ENCODE data around the gene SP100.
"Not testable (repeated sequence)": the region's sequence is repeated elsewhere in the genome, so short reads cannot be mapped to it uniquely, and the experiment has no call there.

Gene SP100

DNA sequence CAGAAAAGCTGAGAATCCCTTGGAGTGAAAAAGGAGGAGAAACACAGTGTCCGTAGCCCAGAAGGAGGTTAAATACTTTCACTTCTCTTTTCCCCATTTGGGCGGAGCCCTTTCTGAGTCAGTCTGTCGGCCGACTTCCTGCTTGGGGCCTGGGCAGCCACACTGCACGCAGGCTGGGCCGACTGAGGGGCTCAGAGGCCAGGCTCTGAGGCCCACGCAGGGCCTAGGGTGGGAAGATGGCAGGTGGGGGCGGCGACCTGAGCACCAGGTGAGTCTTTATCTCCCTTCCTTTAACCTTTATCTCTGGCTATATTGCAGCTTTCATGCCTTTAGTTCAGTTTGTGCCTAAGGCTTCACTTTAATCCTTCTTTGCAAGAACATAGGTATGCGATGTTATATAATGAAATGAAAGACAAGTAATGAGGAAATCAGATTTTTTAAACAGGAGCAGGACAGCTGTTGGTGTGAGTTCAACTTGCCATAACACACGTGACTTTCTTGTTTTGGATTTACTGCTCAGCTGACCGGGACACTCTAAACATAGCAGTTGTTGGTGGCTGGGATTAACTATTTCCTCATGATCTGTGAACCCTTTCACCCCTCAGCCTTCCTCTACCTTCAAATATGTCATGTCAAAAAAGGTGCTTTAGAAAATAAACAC, at the start of gene SP100:
SP100 (plus strand) TSS at position 141 of the 661 bp plus-strand sequence; CDS start at position 237, 96 bp downstream.
- peak; percentile 85 for DNase-seq

DNA sequence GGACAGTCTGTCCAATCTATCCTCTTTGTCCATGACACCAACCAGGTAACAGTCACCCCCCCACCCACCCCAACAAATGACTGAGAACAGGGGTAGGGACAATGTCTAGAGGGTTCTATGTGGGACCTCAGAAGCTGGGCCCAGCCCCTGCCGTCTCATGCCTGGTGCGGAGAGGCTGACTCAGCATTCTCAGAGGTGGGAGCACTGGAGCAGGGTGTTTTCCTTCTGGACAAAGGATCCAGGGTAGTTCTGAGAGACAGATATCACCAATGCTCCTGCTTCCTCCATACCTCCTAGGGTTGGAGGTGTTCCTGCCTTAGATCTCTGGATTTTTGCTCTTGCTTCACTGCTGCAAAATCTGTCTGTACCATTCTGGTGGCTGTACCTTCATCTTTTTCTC, 33.9 kb upstream of the SP100 start:
- no peak for DNase-seq

DNA sequence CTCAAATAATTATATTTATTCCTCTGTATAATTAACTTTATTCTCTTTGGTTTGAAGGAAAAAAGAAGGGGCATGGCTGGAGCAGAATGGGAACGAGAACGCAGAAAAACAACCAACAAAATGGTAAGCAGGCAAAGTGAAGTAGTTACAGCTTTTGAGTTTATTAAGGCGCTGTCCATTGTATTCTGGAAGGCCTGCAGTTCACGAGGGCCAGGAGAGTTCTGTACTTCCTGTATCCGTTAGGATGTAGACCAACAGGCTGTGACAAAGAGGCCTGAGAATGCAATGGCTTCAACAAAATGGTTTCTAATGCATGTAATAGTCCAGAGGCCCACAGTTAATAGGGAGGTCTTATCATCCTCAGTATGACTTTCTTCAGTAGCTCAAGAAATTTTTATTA, 32.5 kb upstream of the SP100 start:
- DNase-seq = no peak

DNA sequence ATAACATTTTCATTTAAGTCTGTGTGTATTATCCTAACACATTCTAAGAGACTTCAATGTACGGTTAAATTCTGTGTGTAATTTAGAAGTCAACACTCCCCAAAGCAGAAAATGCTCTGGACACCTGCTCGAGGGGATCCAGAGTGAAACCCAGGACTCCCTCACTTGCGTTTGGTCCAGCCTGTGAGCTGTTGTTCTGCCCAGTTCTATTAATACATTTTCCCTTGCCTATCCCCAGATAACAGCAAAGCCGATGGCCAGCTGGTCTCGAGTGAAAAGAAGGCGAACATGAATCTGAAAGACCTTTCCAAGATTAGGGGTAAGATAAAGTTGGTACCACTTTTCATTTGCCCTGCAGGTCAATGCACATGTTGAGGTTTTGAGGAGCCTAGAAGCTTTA, 31.0 kb upstream of the SP100 start:
- DNase-seq = no peak

DNA sequence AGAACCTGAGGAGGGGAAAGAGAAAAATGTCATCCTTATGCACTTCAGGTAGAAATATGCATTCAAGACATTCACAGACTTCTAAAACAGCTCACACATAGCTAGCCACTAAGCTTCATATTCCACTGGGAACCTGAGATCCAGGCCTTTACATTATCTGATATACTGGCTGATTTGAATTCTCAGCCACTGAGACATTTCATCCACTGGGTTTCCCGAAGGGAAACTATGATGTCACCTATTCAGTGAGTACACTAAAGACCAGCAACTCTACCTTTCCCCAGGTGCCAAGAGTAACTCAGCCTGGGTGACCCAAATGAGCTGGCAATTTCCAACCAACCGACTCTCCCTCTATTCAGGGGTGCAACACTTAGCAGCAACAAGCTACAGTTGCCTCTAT, 21.7 kb upstream of the SP100 start:
- DNase-seq = no peak

DNA sequence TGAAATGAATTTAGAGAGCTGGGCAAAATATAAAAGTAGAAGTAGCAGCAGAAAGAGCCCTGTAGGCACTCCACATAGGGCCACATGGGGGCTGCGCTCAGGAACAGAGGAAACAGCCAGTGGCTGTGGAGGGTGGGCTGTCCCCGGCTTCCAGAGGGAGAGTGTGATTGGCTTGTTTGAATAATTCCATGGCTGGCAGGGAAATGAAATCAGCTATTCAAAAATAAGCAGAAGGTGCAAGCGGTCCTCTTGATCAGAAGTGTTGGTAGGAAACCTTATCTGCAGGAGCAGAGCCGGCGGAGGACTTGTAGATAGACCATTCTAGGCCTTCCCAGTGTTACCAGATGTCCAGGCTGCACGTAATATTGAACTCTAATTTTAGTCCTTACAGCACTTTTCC, 17.3 kb upstream of the SP100 start:
- not testable (repeated sequence) for DNase-seq

DNA sequence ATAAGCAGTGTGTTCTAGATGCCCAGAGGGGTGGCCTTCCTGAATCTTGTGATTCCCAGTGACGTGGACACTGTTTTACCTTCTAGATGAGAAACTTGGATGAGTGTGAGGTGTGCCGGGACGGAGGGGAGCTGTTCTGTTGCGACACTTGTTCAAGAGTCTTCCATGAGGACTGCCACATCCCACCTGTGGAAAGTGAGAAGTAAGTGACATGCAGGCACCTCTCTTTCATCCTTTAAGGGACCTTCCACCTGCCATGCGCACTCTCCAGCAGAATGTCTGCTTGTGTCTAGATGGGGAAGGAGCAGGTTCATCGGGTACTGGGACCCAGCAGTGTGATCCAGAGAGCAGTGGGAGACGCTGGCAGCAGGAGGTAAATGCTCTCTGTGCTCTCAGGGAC, 16.0 kb upstream of the SP100 start:
- no peak for DNase-seq

DNA sequence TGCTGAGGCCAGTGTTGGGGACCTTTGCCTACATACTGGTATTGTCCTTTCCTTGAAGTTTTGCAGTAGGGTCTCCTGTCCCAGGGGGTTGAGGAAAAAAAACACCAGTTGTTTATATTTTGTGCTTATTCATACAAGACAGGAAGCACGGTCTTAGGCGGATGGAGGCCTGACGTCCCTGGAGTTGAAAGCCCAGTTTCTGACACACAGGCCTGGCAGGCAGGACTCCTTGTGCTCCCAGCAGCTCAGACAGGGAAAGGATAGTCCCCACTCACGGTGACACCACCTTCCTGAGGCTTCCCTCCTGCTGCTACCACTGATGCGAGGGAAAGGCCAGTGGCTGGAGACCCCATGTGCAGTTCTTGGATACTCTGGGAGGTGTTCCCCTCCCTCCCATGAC, 15.5 kb upstream of the SP100 start:
- no peak for DNase-seq

DNA sequence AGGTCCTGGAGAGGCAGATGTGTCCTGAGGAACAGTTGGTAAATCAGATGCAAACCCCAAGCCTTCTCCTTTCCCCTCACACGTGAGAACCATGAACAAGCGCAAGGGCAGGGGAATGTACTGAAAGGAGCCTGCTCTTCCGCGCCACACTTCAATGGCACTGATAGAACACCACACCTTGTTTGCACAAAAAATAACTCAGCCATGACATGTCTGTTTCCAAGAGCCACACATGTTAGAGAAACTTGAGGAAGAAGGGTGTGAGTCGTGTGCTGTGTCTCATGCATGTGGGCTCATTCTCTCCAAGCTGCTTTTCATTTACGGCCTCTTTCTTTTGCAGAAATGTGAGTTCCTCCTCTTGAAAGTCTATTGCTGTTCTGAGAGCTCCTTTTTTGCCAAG, 15.0 kb upstream of the SP100 start:
- not testable (repeated sequence) for DNase-seq

DNA sequence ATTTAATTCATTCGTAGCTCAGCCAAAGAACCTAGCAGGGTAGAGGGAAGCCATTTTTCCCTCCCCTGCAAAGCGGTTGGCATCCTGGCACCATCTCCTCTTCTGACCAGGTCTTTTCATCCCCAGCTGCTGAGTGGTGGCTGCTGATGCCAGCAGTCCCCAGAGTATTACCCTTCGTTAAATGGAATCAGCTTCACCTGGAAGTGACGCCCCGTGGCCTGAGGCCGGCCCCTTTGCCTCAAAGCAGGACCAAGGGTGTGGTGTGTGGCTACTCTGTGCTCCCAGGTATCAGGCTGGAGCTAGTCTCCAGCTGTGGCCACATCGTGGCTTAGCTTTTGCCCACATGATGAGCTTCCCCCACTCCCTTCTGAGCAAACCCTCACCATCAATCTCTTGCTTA, 12.3 kb upstream of the SP100 start:
- no peak for DNase-seq

DNA sequence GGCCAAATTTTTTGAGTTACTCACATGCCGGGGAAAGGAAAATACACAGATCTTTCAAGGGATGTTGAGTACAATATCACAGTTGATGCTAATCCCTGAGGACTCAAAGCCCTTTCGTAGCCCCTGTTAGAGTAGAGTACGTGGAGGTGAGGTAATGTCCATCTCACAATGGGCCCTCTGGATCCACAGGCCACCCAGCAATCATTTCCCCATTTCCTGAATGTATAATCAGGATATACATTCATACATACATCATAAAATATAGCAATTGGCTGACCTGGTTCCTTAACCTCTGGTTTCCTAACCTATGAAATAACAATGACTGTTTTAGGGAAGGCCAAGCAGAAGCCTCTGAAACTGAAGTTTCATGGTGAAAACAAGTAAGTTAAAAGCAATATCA, 10.2 kb upstream of the SP100 start:
- DNase-seq = no peak

DNA sequence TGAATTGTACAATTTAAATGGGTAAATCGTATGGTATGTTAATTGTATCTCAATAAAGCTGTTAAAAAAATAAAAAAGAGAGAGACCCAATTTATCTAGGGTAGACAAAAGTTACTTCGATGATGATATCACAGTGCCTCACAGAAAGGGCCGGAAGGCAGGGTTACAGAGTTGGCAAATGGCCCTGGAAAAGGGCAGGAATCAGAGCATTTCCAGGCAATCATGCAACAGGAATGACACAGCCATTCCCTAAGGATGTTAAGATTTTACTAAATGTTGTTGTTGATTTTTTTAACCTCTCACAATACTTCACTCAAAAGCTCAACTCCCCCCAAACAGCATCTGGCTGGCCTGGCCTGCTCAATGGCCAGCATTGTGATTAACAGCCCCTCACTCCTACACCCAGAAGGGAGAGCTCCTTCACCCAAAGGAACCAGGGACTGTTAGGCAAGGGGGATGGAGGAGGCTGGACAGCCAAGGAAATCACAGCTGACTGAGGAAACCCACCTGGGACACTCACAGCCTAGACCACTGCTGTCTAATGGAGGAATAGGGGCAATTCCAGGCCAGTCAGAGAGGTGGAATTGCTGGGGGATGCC, 7.7 kb upstream of the SP100 start:
- no peak for DNase-seq

DNA sequence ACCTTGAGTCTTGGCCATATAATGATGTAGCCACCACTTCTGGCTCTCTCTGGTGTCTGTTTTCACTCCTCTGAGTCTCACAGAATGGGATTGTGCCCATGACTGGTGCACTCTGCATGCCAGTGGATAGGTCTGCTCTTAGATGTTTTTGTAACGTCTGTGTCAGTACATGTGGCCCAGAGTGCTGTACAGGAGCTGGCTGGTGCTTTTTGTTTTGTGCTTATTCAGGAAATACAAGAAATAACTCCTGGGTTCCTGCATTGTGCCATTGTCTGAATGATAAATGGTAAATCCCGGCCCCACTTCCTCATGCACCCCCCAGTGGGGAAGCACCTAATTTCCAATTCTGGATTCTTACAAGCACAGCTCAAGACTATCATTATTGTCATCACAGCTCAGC, 6.7 kb upstream of the SP100 start:
- DNase-seq = not testable (repeated sequence)

DNA sequence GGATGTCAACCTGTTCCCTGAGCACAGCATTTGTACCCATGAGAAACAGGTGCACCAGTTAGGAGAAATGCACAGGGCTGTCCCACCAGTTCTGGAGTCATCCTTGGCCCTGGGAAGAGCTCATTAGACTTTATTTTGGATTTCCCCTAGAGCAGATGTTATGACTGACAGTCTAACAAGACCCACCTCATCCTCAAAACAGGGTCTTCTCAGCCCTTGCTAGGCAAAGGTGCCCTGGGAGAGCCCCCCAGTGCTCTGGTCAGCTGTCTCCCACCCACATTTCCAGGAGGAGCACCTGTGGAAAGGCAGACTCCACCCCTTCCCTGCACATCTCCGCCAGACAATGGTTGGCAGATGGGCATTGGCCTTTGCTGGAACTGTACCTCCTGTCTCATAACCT, 5.7 kb upstream of the SP100 start:
- no peak for DNase-seq

DNA sequence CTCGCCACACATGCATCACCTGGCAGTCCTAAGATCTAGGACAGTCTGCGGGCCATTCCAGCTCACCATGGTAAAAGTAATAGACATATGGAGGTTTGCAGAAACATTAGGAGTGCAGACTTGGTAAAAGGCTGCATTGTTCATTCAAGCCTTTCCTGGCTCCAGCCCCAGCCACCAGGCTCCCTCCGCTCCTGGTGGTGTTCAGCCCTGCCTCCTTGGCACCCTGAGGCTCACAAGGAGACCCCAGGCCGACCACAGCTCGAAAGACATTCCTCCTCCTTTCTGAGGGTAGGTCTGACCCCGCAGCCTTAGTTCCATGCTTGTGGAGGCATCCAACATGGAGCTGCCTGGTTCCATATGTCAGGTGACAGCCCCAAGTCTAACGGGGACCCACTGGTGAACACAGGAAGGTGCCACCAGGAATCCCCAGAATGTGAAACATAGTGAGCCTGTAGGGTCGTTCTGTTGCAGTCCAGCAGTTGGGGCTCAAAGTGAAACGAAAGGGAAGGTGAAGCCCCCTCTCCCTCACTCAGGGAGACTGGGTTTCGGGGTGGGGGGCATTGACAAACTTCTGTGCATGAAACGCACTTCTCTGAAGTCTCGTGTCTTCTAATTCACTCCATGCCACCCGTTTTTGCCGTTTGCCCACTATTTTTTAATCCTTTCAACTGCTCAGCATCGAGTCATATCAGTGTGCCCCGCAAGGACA, 5.0 kb upstream of the SP100 start:
- peak; percentile 23 for DNase-seq

DNA sequence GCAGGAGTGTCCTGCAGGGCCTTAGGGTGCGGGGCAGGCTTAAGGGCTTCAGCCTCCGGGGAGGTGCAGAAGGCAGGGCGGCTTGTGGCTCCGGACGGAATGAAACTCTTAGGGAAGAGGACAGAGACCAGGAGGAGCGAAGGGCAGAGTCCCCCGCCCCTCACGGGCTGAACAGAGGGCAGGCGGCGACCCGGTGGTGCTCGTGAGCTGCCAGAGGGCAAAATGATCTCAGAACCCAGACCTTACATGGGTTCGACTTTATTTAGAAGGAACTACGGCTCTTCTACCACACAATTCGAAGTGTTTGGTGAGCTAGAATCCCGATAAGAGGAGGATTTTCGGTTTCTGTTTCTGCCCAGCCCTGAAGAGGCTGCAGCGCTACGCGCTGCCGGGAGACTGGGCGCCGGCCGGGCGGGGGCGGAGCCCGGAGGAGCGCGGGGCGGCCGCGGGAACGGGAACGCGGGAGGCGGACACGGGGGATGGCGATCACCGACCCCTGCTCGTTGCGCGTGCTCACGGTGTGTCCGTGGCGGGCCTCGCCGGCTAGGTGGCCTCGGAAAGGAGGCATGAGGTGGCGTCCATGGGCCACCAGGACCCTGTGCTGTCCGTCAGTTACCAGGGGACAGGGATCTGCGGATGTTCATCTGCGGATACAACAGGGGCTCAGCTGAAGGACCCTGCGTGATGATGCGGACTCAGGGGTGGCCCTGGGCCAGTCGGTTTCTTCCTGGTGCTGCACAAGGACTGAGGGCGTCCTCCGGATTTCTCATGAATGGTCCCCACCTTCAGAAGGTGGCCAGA, 4.2 kb upstream of the SP100 start:
- DNase-seq = peak; percentile 74

DNA sequence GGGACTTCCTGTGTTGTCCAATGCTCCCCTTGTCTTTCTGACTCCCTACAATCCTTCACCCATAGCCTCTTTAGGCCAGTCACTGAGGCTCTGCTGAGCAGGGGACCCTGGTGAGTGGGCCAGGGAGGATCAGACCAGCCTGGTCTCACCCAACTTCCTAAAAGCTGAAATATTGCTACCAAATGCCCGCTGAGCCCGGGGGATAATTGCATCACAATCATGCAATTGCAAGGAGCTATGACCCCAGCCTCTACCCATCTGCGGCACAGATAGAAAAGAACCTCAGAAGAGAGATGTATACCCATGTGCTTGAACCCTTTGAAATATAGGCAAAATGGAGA, 3.7 kb upstream of the SP100 start:
- DNase-seq = no peak

DNA sequence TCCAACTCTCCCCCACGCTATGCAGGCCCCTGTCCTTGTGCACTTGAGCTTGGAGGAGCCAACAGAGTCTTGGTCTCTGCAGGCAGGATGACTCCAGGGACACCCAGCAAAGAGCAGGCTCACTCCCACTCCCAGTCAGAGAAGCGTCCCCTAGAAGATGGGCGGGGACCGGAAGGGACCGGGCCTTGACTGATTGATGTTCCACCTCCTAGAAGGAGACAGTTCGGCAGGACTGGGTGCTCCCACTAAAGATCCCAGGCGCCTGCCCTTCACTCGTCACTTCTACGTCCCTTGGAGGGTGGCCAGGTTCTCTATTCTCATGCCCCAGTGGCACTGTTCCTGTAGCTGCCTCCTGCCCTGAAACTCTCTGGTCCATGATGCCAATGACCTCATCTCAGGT, 3.2 kb upstream of the SP100 start:
- no peak for DNase-seq

DNA sequence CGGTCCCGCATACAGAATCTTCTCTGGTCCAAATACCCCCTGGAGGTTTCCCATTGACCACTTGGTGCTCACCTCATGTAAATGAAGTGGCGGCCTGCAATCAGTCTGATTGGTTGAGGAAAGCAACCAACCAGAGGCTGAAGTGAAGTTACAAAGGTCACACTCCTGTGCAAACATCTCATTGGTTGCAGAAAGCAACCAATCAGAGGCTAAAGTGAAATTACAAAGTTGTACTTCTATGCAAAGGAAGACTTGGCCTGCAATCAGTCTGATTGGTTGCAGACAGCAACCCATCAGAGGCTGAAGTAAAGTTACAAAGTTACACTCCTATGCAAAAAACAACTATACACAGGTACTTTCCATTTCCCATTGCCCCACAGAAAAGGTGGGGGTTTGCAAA, 2.5 kb upstream of the SP100 start:
- DNase-seq = peak; percentile 23

DNA sequence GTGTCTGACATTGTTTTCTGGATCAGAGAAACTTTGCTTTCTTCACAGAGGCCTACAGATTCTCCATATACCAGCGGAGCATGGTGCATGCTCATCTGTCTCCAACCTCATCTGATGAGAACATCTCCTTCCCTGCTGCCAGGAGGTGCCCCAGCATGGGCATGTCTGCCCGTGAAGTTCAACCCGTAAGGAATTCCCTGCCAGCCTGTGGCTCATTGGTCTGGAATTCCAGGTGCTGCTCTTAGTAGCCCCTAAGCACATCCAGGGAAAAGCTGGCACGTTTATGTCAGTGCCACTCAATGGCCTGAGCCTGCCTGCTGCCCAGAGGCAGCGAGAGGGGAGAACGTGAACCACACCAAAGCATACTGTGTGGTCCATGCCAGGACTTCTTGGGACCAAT, 1.7 kb upstream of the SP100 start:
- DNase-seq = no peak

DNA sequence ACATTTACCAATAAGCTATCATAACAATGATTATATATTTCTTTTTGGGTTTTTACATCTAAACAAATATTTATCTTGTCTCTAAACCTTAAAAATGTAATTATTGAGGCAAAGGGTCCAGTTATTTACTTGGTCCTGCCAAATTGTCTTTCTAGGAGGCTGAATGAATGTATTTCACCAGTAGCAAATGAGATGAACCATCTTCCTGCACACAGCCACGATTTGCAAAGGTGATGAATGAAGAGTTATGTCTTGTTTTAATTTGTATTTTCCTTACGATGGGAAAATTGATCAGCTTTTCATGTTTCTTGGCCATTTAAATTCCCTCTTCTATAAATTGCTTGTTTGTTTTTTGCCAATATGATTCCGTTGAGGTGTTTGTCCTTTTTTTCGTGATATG, 1.4 kb downstream of the SP100 start:
- DNase-seq = no peak

DNA sequence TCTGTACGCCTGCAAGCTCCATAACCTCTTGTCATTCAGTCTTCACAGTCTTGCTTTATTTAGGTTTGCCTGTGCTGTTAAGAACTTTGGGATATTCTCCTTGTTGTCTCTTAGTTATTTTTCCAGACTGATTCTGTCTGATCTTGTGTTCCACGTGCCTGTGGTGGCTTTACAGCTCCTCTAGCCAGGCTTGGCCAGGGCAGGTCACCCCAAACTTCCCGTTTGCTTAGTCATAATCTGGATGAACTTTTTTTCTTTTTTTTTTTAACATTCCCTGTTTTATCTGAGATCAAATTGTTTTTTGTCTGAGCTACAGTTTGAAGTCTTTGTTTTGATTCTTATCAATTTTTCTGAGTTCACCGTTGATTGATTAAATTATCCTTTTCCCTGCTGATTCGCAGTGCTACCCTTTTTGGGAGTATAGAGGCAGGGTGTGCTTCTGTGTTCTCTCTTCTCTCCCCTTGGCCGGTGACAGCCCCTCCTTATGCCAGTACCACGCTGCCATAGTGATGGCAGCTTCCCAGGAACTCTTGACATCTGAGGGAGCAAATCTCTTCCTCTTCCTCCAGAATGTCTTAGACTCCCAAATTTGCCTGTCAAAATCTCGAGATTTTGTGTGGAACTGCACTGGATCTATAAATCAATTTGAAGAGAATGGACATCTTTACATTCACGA, 2.5 kb downstream of the SP100 start:
- no peak for DNase-seq

DNA sequence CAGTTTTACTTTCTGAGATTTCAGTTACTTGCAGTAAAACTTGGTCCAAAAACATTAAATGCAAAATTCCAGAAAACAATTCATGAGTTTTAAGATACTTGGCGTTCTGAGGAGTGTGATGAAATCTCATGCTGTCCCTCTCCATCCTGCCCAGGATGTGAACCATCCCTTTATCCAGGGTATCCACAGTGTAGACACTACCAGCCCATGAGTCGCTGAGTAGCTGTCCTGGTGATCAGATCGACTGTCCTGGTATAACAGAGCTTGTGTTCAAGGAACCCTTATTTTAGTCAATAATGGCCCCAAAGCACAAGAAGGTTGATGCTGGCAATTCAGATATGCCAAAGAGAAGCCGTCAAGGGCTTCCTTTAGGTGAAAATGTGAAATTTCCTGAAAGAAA, 3.2 kb downstream of the SP100 start:
- DNase-seq = no peak

All from CD4-positive, alpha-beta T cell treated with Interleukin-21 for 1 hour (primary cell).